OCI-LY1 (cell line): ENCODE measurements around the gene GAS2L1.

ENCODE experiments used
- EZH2 ChIP-seq: fragments of 200-600 bp; sonication (generic), shearing (Covaris generic); IDR thresholded peaks from 2 replicates; pipeline ENCODE4 v1.8.0; 2017; ENCODE audit warnings: borderline replicate concordance, mixed run types, mild to moderate bottlenecking, antibody characterized with exemption, low read length, moderate library complexity, mixed read lengths
- TF ChIP-seq, protein P1 (sequence below): fragments of 200-600 bp; sonication (generic), shearing (Covaris generic); IDR thresholded peaks from 2 replicates; pipeline ENCODE4 v1.5.1; 2017; ENCODE audit warnings: mild to moderate bottlenecking, antibody characterized with exemption, low read length, moderate library complexity, mixed read lengths

- TF ChIP-seq, protein P1, sequence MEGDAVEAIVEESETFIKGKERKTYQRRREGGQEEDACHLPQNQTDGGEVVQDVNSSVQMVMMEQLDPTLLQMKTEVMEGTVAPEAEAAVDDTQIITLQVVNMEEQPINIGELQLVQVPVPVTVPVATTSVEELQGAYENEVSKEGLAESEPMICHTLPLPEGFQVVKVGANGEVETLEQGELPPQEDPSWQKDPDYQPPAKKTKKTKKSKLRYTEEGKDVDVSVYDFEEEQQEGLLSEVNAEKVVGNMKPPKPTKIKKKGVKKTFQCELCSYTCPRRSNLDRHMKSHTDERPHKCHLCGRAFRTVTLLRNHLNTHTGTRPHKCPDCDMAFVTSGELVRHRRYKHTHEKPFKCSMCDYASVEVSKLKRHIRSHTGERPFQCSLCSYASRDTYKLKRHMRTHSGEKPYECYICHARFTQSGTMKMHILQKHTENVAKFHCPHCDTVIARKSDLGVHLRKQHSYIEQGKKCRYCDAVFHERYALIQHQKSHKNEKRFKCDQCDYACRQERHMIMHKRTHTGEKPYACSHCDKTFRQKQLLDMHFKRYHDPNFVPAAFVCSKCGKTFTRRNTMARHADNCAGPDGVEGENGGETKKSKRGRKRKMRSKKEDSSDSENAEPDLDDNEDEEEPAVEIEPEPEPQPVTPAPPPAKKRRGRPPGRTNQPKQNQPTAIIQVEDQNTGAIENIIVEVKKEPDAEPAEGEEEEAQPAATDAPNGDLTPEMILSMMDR = no peak
- TF ChIP-seq EZH2 = no peak
Observed at GRCh38 chr22:29298641-29299040, 7.8 kb upstream of the GAS2L1 start.
